Measurements from ENCODE around the gene ARMC3. TPM values are rescaled to one million over a fixed set of nuclear protein-coding genes. Genes with fewer than 3 reads are reported as not detected.

Gene ARMC3
- polyA plus RNA-seq, 2 of the 4 experiments (the other 2 are of a cell fraction), result 0.09 to 0.59 TPM

GRCh38 chr10:23056186-23056579, 128.3 kb downstream of the ARMC3 start:
- Histone ChIP-seq H3K9me3 (no peaks in the 10 kb centered on the region; the same call in 2 of the 3 replicates), H3K4me1 (peaks cover 11% of the 10 kb centered on the region), H3K4me3 (no peak overlapping the region), H3K4me2 (no peak overlapping the region), H3K27ac (no peak overlapping the region)
- 57% methylated on average over 3 of the region's 3 CpGs for WGBS (ENCODE audit: missing lambda C conversion rate)
- ChIA-PET POLR2A (no interaction called here), CTCF (no interaction called here)
- DNase-seq (ENCODE audit: low read depth in 1 of 2, low spot score in 1 of 2), result no peak
- no peak for FAIRE-seq
- ATAC-seq, result no peak
- TF ChIP-seq RFX5 (IDR thresholded peaks at IDR 0.05), result no peak
- no peak for TF ChIP-seq FOSB (CRISPR knock-in tag; IDR thresholded peaks at IDR 0.05)
- no peak for TF ChIP-seq FOSL2 (IDR thresholded peaks at IDR 0.05)
- no peak for TF ChIP-seq FOSL2 (CRISPR knock-in tag; IDR thresholded peaks at IDR 0.05)
- TF ChIP-seq, protein P1, sequence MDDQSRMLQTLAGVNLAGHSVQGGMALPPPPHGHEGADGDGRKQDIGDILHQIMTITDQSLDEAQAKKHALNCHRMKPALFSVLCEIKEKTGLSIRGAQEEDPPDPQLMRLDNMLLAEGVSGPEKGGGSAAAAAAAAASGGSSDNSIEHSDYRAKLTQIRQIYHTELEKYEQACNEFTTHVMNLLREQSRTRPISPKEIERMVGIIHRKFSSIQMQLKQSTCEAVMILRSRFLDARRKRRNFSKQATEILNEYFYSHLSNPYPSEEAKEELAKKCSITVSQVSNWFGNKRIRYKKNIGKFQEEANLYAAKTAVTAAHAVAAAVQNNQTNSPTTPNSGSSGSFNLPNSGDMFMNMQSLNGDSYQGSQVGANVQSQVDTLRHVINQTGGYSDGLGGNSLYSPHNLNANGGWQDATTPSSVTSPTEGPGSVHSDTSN (IDR thresholded peaks at IDR 0.05), result no peak
- TF ChIP-seq SREBF2 (IDR thresholded peaks at IDR 0.05), result no peak
- no peak for TF ChIP-seq SMC3 (IDR thresholded peaks at IDR 0.05)
- TF ChIP-seq CTCF (IDR thresholded peaks at IDR 0.05), result no peak
- TF ChIP-seq, protein P2, sequence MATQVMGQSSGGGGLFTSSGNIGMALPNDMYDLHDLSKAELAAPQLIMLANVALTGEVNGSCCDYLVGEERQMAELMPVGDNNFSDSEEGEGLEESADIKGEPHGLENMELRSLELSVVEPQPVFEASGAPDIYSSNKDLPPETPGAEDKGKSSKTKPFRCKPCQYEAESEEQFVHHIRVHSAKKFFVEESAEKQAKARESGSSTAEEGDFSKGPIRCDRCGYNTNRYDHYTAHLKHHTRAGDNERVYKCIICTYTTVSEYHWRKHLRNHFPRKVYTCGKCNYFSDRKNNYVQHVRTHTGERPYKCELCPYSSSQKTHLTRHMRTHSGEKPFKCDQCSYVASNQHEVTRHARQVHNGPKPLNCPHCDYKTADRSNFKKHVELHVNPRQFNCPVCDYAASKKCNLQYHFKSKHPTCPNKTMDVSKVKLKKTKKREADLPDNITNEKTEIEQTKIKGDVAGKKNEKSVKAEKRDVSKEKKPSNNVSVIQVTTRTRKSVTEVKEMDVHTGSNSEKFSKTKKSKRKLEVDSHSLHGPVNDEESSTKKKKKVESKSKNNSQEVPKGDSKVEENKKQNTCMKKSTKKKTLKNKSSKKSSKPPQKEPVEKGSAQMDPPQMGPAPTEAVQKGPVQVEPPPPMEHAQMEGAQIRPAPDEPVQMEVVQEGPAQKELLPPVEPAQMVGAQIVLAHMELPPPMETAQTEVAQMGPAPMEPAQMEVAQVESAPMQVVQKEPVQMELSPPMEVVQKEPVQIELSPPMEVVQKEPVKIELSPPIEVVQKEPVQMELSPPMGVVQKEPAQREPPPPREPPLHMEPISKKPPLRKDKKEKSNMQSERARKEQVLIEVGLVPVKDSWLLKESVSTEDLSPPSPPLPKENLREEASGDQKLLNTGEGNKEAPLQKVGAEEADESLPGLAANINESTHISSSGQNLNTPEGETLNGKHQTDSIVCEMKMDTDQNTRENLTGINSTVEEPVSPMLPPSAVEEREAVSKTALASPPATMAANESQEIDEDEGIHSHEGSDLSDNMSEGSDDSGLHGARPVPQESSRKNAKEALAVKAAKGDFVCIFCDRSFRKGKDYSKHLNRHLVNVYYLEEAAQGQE (IDR thresholded peaks at IDR 0.05), result no peak
- TF ChIP-seq RAD21 (conservative IDR thresholded peaks at IDR 0.05 in 1 of 2, IDR thresholded peaks at IDR 0.05 in 1 of 2), result no peak
- TF ChIP-seq NFE2L2 (conservative IDR thresholded peaks at IDR 0.05; ENCODE audit: low read length), result no peak
- no peak for TF ChIP-seq ATOH8 (CRISPR knock-in tag; IDR thresholded peaks at IDR 0.05; ENCODE audit: low read depth)
- no peak for TF ChIP-seq FOXS1 (CRISPR knock-in tag; IDR thresholded peaks at IDR 0.05)
- TF ChIP-seq ESRRA (IDR thresholded peaks at IDR 0.05; ENCODE audit: borderline replicate concordance, low read length), result no peak

DNA sequence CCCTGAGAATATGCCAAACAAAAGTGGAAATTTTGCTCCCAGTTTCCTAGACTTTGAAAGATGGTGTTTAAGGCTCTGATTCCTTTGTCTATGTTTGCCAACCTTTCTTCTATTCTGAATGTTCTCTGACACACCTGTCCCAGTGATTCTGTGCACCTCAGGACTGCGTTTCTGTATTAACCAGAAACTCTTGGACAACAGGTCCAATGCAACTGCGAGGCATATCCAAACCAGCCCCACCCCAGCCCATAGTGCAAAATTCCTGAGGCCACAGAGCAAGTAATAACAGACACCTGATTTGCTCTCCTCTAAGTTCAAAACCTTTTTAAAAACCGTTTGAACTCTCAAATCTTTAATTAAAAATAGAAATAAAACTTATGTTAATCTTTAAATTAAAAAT, 130.5 kb downstream of the ARMC3 start:
- WGBS (ENCODE audit: missing lambda C conversion rate), result 17% methylated on average over 3 of the region's 3 CpGs
- H3K4me2 ChIP-seq, result no peak overlapping the region
- CTCF ChIA-PET, result interaction anchor here (0.7 kb wide), 1 partner anchor 9 kb away, joined by 3 read pairs; no protein-coding TSS in a partner anchor
- H3K27ac ChIP-seq, result no peak overlapping the region
- no peaks in the 10 kb centered on the region for H3K9me3 ChIP-seq
- POLR2A ChIA-PET, result no interaction called here
- ATAC-seq (no peak), FAIRE-seq (no peak), DNase-seq (ENCODE audit: low read depth in 1 of 2, low spot score in 1 of 2) (no peak)
- no peak overlapping the region for H3K4me3 ChIP-seq
- H3K4me1 ChIP-seq, result peaks cover 3% of the 10 kb centered on the region
- TF ChIP-seq CTCF (IDR thresholded peaks at IDR 0.05) (no peak), POLR2A (IDR thresholded peaks at IDR 0.05; ENCODE audit: low read length) (no peak), FOSL2 (IDR thresholded peaks at IDR 0.05) (no peak), FOSL2 (CRISPR knock-in tag; IDR thresholded peaks at IDR 0.05) (no peak), FOSB (CRISPR knock-in tag; IDR thresholded peaks at IDR 0.05) (no peak), TP53 (CRISPR knock-in tag; IDR thresholded peaks at IDR 0.05) (no peak), ZNF302 (CRISPR knock-in tag; IDR thresholded peaks at IDR 0.05) (no peak), HOXB5 (CRISPR knock-in tag; IDR thresholded peaks at IDR 0.05) (no peak), MAZ (IDR thresholded peaks at IDR 0.05; ENCODE audit: borderline replicate concordance, low read depth, low read length) (no peak), RARB (CRISPR knock-in tag; IDR thresholded peaks at IDR 0.05) (no peak)
- TF ChIP-seq, protein P3, sequence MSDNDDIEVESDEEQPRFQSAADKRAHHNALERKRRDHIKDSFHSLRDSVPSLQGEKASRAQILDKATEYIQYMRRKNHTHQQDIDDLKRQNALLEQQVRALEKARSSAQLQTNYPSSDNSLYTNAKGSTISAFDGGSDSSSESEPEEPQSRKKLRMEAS (IDR thresholded peaks at IDR 0.05), result no peak
- TF ChIP-seq, protein P1 (IDR thresholded peaks at IDR 0.05), result no peak
- TF ChIP-seq, protein P2 (IDR thresholded peaks at IDR 0.05), result no peak
